Type B pancreatic cell (in vitro differentiated cells): ENCODE measurements around the gene SSBP3. TPM values are rescaled to one million over a fixed set of nuclear protein-coding genes. Genes with fewer than 3 reads are reported as not detected.
A peak's percentile ranks its signal among the peaks of the same experiment; 100 is the strongest.

Experiments used
- DNase-seq: peaks from one replicate; pipeline ENCODE4 v3.0.0; 2021; ENCODE audit warnings: mixed read lengths; ENCODE audit not compliant: unreplicated experiment; ENCODE audit errors: extremely low spot score
- H3K27ac Mint-ChIP-seq: 2 replicates; pipeline ENCODE4 v1.8.0; 2021; ENCODE audit warnings: mild to moderate bottlenecking, mixed read lengths
- H3K27me3 Mint-ChIP-seq: 2 replicates; pipeline ENCODE4 v1.8.0; 2021; ENCODE audit warnings: mixed read lengths
- H3K36me3 Mint-ChIP-seq: 2 replicates; pipeline ENCODE4 v1.8.0; 2021; ENCODE audit warnings: mixed read lengths
- H3K4me1 Mint-ChIP-seq: one replicate; pipeline ENCODE4 v1.8.0; 2021; ENCODE audit warnings: mixed read lengths; ENCODE audit not compliant: unreplicated experiment
- H3K4me3 Mint-ChIP-seq: 2 replicates; pipeline ENCODE4 v1.8.0; 2021; ENCODE audit warnings: mild to moderate bottlenecking, mixed read lengths
- H3K9me3 Mint-ChIP-seq: 2 replicates; pipeline ENCODE4 v1.8.0; 2021; ENCODE audit warnings: mixed read lengths
- total RNA-seq: library from RNA; stranded (reverse); gene quantifications from 2 replicates; pipeline ENCODE4 v1.2.1, GENCODE V29; 2021; ENCODE audit warnings: low replicate concordance
- TF ChIP-seq, protein P1 (sequence below): fragments of 200-600 bp; sonication (generic); conservative IDR thresholded peaks from 2 replicates; pipeline ENCODE4 v1.5.0; 2021; ENCODE audit warnings: antibody characterized with exemption, mild to moderate bottlenecking

Gene SSBP3
- total RNA-seq, 1 donor from 2014 or later: 129 TPM

DNA sequence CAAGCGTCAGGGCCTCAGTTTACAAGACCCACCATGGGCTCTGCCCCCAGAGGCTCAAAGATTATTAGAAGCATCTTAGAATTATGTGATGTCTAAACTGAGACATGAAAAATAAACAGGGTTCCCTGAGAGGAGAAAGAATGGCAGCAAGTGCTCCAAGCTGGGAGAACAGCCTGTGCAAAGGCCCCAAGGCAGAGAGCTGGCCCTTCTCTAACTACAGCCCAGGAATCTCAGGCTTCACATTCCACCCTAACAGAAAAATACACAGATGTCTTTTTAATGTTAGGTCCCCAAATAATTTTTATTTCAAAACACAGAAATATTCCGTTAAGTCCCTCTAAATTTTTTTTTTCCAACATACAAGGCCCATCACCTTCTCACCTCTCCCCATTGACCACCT lies 21.7 kb downstream of the SSBP3 start:
- Mint-ChIP-seq H3K4me3 (no peak overlapping the region), H3K9me3 (no peaks in the 10 kb centered on the region), H3K27ac (peak overlapping the region; percentile 89), H3K27me3 (no peaks in the 10 kb centered on the region), H3K4me1 (peaks cover 36% of the 10 kb centered on the region), H3K36me3 (peaks cover 20% of the 10 kb centered on the region)
- TF ChIP-seq, protein P1, sequence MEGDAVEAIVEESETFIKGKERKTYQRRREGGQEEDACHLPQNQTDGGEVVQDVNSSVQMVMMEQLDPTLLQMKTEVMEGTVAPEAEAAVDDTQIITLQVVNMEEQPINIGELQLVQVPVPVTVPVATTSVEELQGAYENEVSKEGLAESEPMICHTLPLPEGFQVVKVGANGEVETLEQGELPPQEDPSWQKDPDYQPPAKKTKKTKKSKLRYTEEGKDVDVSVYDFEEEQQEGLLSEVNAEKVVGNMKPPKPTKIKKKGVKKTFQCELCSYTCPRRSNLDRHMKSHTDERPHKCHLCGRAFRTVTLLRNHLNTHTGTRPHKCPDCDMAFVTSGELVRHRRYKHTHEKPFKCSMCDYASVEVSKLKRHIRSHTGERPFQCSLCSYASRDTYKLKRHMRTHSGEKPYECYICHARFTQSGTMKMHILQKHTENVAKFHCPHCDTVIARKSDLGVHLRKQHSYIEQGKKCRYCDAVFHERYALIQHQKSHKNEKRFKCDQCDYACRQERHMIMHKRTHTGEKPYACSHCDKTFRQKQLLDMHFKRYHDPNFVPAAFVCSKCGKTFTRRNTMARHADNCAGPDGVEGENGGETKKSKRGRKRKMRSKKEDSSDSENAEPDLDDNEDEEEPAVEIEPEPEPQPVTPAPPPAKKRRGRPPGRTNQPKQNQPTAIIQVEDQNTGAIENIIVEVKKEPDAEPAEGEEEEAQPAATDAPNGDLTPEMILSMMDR: no peak
- no peak for DNase-seq

GRCh38 chr1:54381524-54381923 lies 24.7 kb downstream of the SSBP3 start:
- TF ChIP-seq, protein P1: no peak
- peaks cover 45% of the 10 kb centered on the region for H3K4me1 Mint-ChIP-seq
- DNase-seq: no peak
- peaks cover 23% of the 10 kb centered on the region for H3K36me3 Mint-ChIP-seq
- no peaks in the 10 kb centered on the region for H3K9me3 Mint-ChIP-seq
- H3K27ac Mint-ChIP-seq: no peak overlapping the region
- no peaks in the 10 kb centered on the region for H3K27me3 Mint-ChIP-seq
- no peak overlapping the region for H3K4me3 Mint-ChIP-seq

DNA sequence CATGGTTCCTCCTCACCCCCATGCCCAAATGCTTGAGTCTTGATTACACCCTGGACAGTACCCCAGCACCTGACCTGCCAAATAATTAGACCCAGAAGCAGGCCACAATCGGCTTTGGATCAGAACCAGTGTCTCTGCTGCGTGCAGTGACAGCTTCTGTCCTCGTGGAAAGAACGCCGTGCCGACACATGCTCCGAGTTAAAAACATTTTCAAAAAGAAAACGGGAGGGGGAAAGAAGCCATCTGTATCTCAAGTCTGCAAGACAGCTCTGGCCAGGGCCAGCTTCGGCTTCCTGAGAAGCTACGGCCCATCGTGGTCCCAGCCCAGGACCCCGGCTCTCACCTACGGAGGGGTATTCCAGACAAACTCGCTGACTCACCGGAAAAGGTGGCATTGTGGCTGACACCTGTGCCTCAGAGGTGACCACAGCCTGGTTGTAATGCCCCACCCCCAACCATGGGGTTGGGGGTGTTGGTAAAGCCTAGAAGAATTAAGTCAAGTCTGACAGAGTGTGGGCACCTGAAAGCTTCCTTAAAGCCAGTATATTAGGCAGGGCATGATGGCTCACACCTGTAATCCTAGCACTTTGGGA lies 25.8 kb downstream of the SSBP3 start:
- Mint-ChIP-seq H3K4me3 (no peak overlapping the region), H3K36me3 (peaks cover 28% of the 10 kb centered on the region), H3K27me3 (no peaks in the 10 kb centered on the region), H3K4me1 (peaks cover 49% of the 10 kb centered on the region), H3K27ac (no peak overlapping the region), H3K9me3 (no peaks in the 10 kb centered on the region)
- DNase-seq: no peak
- TF ChIP-seq, protein P1: no peak

DNA sequence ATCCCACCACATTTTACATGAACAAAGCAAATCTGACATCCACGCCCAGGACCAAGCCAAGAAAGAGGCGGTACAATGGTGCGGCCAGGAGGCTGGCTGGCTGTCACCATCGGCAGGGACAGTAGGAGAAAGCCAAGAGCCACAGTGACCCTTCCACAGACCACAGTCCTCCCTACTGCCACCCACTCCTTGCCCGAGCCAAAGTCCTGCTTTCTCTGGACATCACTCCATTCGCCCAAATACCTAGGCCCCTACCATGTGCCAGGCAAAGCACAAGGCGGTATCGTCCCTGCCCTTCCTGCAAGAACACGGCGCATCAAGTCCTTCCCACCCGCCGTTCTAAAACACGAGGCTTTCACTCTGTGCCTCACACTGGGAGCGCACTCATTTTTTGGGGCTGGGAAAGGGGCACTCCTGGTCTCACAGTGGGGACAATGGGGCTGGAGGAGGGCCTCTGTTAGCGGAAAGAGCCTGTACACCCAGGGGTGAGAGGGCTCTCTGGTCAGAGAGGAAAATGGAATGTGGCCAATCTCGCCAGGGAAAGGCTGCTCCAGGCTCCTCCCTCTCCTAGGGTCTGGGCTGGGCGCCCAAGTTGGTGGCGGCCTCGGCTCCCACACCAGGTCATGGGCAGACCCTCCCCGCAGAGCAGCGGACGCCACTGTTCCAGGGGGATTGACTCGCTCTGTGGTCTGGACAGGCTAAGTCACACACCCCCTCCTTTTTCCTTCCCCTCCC lies 26.5 kb downstream of the SSBP3 start:
- Mint-ChIP-seq H3K9me3 (no peaks in the 10 kb centered on the region), H3K27ac (peak overlapping the region; percentile 79), H3K27me3 (no peaks in the 10 kb centered on the region), H3K36me3 (peaks cover 25% of the 10 kb centered on the region), H3K4me1 (peaks cover 50% of the 10 kb centered on the region), H3K4me3 (no peak overlapping the region)
- no peak for DNase-seq
- TF ChIP-seq, protein P1: no peak

DNA sequence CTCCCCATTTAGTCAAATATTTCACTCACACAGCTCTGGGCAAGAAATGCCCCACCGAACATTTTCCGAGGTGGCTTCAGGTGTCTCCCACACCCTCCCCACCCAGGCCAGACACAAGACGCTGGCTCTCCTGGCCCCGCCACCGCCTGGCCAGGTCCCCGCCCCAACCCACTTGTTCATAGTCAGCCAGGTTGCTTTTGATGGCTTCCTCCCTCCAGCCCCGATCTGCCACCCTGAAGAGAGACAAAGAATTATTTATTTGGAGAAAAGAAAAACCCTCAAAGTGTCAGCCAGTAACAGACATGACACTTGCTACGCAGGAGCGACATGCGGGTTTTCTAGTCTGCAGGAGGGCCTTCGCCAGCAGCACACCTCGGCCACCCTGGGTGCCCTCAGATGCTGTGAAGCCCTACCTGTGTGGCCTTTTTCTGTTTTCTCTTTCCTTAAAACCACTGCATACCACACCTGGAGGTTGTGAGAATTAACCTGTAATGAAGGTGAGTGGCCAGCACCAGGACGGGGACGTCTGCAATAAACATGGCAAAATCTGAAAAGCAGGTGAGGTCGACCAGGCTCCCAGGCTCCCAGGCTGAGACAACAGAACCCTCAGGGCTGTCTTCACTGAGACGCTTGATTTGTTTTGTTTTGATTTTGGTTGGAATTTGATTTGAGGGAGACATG lies 27.2 kb downstream of the SSBP3 start:
- H3K4me3 Mint-ChIP-seq: peak overlapping the region; percentile 66
- no peak for DNase-seq
- H3K4me1 Mint-ChIP-seq: peaks cover 55% of the 10 kb centered on the region
- H3K36me3 Mint-ChIP-seq: peaks cover 26% of the 10 kb centered on the region
- TF ChIP-seq, protein P1: no peak
- no peaks in the 10 kb centered on the region for H3K27me3 Mint-ChIP-seq
- H3K9me3 Mint-ChIP-seq: no peaks in the 10 kb centered on the region
- H3K27ac Mint-ChIP-seq: peak overlapping the region; percentile 79
